ENCODE data around the gene LITAF.

Gene LITAF

DNA sequence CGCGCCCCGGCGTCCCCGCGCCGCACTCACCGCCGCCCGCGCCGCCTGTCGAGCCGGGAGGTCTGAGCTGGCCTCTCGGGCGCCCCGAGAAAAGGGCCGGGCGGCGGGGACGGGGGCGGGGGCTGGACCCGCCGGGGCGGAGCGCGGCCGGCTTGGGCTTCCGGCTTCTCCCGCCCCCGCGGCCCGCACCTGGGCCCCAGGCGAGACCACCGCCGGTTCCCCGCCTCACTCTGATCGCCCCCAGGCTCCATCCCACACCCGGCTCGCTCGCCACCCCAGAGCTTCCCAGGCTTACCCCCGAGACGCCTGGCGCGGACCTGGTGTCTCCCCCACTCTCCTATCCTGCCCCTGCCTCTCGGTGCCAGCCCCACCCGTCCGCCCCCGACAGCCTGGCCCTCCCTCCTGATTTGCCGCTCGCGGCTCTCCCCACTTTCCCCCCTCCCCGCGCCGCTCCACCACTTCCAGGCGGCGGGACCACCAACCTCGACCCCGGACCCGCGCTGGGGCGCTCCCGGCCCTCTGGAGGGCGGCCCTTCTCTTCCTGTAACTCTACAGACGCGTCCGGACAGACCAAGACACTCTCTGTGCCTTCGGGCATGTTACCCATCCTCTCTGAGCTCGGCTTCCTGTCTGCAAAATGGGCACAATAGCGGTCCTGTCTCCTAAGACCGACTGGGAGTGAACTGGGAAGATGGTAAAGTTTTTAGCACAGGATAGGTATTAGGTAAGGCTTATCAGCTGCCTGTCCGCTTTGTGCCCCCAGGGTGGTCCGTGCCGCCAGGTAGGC lies at the start of gene LITAF:
Gene LITAF, minus strand, starts transcription at position 64 of the 787 bp plus-strand sequence. CDS start 30,189 bp downstream, outside the sequence.
- peak; percentile 24 to 45 for DNase-seq (ENCODE audit: low read depth in 2 of 2)

- DNase-seq (ENCODE audit: low read depth in 2 of 2), result no peak
These were observed 49.5 kb upstream of the LITAF start for GRCh38 chr16:11636172-11636721.

DNA sequence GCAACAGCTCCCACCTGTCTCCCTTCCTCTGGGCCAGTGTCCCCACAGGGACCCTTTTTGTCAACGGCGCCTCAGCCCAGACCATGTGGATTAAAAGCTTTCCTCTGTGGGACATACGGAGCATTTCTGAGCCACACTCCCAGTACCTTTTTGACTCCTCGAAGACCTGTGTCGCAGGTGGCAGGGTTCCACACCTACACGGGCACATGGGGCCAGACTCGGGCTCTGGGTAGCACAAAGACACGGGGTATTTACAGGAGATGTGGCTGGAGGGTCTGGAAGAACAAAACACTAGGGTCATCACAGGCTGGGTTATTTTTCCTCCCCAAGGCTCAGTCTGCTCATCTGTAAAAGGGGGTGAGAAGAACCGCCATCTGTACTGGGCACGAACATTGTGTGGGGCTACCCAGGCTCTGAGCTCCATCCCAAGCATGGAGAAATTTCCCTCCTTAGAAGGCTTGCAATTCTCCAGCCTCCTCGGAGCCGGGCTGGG lies 49.0 kb upstream of the LITAF start:
- no peak for DNase-seq (ENCODE audit: low read depth in 2 of 2)

- no peak for DNase-seq (ENCODE audit: low read depth in 2 of 2)
These were observed 48.5 kb upstream of the LITAF start for GRCh38 chr16:11635113-11635652.

- no peak for DNase-seq (ENCODE audit: low read depth in 2 of 2)
These were observed 47.6 kb upstream of the LITAF start for GRCh38 chr16:11634312-11634711.

- no peak for DNase-seq (ENCODE audit: low read depth in 2 of 2)
These were observed 46.4 kb upstream of the LITAF start for GRCh38 chr16:11633113-11633512.

GRCh38 chr16:11632455-11632939 lies 45.8 kb upstream of the LITAF start:
- no peak for DNase-seq (ENCODE audit: low read depth in 2 of 2)

GRCh38 chr16:11631214-11631613 lies 44.5 kb upstream of the LITAF start:
- no peak for DNase-seq (ENCODE audit: low read depth in 2 of 2)

DNA sequence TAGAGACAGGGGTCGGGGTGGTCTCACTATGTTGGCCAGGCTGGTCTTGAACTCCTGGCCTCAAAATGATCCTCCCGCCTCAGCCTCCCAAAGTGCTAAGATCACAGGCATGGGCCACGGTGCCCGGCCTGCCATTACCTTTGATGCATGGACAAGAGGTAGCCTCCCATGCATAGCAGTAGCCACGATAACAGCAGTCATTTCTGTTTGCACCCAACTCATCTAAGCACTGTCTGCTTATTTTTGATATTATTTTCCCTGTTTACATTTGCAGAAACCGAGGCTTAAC lies 44.0 kb upstream of the LITAF start:
- DNase-seq (ENCODE audit: low read depth in 2 of 2), result no peak

- no peak for DNase-seq (ENCODE audit: low read depth in 2 of 2)
These were observed 43.5 kb upstream of the LITAF start for GRCh38 chr16:11630046-11630767.

DNA sequence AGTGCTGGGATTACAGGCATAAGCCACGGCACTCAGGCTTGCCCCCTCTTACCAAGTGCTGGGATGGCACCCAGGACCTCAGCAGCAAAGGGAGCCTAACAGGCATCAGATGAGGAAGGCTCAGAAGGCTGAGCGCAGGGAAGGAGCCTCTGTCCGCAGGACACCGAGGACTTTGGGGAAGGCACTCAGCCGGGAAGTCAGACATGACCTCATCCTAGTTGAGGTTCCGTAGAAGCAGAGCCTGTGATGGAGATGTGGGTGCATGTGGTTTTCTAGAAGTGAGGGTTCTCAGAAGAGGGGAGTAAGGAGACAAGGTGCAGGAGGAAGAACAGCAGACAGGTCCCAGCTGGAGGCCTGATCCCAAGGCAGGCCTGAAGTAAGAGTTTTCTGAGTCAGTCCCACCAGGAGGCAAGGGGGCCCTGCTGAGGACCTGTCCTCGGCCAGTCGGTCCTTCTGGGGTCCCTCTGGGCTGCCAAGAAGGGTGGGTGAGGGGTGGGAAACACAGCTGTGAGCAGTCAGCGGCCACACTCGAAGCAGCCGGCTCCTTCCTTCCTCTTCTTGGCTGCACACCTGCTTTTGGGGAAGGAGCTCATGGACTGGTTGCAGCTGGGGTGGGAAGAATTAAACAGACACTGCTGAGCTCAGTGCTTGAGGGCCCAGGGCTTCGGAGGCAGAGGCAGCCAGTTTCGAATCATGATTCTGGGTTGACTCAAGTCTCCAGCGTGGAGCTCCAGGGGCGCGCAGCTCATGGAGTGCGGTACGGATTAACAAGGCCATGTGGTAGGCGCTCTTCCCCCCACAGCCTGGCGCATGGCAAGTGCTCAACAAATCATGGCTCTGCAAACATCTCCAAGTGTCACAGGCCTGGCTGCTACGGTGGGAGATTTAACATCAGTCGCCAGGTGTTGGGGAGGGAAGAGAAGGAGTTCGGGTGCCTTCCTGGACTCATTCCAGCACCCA lies 42.6 kb upstream of the LITAF start:
- DNase-seq (ENCODE audit: low read depth in 2 of 2), result no peak

DNA sequence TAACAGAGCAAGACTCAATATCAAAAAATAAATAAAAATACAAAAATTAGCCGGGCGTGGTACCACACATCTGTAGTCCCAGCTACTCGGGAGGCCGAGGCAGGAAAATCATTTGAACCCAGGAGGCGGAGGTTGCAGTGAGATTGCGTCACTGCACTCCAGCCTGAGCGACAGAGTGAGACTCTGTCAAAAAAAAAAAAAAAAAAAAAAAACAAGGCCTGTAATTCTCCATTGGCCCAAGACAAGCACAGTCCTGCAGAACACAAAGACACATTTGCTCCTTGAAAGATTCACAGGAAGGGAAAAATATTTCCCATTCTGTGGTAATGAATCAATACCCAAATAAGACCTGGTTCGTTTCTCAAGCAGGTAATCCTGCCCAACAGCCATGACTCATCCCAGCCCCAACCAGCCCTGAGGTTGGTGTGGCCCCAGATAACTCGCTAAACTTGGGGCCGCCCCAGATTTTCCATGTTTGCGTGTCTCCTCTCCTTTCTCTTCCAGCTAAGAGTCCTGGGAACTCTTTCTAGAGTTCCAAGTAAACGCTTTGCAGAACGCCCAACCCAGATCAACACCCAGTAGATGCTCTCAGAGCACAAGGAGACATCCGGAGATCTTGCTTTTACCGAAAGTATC lies 41.2 kb upstream of the LITAF start:
- no peak for DNase-seq (ENCODE audit: low read depth in 2 of 2)

- no peak for DNase-seq (ENCODE audit: low read depth in 2 of 2)
These were observed 40.6 kb upstream of the LITAF start for GRCh38 chr16:11627292-11627663.

GRCh38 chr16:11626657-11627291 lies 40.1 kb upstream of the LITAF start:
- DNase-seq (ENCODE audit: low read depth in 2 of 2), result no peak

DNA sequence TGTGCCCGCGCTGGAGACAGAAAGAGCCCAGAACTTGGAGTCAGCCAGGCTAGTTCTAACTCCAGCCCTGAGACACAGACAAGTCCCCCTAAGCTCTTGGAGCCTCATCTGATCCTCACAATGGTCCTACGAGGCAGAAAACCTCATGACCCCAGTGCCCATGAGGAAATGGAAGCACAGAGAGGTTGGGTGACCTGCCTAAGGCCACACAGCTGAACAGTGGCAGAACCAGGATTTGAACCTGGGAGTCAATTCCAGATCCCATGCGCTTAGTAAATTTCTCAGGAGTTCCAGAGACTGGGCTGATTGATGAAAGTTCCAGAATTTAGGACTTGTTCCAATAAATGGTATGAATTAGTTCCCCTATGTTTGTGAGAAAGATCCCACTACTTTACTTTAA lies 39.0 kb upstream of the LITAF start:
- no peak for DNase-seq (ENCODE audit: low read depth in 2 of 2)

DNA sequence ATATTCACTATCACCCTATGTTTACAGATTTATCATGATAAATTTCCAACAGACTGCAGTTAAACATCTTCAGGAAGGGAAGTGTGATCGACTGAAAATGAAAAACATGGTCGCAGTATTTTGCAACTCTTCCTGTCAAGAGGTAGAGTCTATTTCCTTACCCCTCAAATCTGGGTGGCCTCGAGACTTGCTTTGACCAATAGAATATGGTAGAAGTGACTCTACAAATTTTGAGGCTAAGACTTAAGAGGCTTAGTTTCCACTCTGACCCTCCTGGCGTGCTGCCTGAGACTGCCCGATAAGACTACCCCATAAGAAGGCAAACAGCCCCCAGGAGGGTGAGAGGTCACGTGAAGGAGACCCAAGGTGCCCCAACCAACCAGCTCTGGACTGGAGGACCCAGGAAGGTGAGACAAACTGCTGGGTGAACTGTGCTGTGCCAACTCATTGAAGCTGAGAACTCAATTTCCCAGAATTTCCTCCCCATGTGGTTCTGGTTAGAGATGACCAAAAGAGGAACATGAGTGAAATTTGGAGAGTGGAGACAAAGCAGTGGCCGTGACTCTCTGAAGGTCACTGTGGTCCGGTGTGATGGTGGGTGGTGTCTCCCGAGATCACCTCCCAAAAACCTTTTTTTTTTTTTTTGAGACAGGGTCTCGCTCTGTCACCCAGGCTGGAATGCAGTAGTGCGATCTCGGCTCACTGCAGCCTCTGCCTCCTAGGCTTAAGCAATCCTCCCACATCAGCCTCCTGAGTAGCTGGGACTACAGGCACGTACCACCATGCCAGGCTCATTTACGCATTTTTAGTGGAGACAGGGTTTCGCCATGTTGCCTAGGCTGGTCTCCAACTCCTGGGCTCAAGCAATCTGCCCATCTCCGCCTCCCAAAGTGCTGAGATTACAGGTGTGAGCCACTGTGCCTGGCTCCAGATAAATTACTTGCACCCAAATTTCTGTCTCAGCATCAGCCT lies 38.2 kb upstream of the LITAF start:
- DNase-seq (ENCODE audit: low read depth in 2 of 2), result no peak

DNA sequence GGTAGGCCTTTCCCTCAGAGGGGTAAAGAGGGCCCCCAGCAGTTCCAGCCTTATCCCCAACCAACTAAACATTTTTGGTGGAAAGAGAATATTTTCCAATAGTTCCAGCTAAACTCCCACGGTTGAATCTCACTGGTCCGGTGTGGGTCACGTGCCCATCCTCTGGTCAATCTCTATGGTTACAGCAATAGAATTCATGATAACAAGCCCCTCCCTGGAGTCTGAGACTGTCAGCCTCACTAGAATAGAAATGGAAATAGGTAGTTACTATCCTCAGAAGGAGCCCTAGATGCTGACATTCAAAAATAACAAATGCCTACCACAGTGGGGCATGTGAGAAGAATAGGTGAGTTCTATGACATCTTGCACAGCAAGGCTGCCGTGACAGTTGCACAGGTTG lies 37.5 kb upstream of the LITAF start:
- DNase-seq (ENCODE audit: low read depth in 2 of 2), result no peak

- DNase-seq (ENCODE audit: low read depth in 2 of 2), result no peak
These were observed 35.4 kb upstream of the LITAF start for GRCh38 chr16:11621920-11622651.

DNA sequence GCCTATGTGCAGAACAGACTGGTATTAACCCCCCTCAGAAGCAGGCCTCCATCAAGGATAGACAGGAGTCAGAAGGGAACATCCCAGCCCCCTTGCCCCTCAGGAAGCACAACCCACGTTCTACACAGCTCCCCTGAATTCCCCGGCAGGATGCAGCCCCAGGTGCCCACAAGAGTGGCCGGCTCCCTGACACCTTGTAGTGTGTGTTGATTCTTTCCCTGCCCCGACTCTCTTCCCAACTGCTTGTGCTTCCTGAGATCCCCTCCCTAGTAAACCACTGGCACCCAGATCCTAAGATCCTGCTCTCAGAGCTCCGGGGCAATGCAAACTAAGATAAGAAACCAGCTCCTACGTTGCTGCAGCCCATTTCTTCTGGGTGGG lies 34.8 kb upstream of the LITAF start:
- DNase-seq (ENCODE audit: low read depth in 2 of 2), result no peak
